ENCODE data around the gene SIX4.

Gene SIX4

DNA sequence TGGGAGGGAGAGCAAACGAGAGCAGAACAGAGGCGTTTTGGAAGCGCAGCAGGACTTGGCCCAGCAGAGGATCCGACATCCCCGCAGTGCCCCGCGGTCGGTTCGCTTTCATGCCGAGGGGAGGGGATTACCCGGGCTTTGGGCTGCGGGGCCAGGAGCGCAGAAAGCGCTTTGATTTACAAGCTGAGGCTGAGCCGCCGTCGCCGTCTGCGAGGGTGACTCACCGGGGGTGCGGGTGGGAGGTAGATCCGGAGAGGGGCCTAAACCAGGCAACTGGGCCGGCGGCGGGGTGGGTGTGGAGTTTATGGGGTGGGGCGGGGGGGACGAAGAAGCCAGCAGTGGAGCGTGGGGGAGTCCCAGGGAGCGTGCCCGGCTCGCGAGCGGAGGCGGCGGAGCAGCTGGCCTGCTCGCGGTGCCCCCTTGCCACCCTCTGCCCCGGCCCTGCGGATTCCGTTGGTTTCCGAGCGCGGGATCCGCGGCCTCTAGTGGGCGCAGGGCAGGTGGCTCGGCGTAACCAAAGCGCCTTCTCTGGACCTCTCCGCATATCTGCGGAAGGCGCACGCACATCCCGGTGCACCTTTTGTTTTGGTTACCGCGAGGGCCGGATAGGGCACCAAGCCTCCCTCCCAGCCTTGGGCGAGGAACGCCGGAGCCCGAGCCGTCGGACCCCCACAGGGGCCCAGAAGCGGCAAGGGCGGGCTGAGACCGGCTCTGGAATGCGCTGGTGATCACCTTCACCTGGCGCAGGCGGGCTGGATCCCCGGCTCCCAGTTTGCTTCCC, 2.6 kb downstream of the SIX4 start:
- DNase-seq = peak; percentile 48

DNA sequence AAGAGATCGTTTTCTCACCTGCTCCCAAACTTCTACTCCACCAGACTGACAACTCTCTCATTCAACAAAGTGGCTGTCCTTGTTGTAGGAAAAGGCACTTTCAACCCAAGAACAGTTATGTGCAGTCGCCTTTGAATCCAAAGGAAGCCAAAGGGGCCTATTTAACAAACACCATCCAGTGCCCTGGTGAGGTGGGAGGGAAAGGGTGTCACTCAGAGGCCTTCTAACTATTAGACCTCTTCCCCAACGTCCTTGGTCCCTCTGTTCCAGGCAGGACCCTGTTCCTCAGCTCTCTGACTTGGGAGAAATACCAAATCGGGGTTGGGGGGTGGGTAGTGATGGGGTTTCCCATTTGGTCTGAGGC, 3.2 kb downstream of the SIX4 start:
- DNase-seq = no peak

DNA sequence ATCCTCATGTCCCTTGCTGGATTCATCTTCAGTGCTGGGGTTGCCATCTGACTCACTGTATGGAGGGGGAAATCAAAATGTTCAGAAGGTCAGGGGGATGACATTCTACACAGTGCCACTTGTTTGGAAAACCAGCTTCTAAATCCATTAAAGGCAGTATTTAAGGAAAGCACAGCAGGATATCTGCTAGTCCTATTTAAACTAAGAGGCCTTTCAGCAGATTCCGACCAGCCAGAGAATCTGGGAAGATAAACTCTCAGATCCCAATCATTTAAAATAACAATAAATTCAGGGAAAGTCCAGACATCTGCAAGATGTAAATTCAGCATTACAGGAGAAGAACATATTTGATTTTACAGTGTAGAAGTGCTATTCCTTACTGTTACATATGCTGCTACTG, 3.8 kb downstream of the SIX4 start:
- DNase-seq = no peak

DNA sequence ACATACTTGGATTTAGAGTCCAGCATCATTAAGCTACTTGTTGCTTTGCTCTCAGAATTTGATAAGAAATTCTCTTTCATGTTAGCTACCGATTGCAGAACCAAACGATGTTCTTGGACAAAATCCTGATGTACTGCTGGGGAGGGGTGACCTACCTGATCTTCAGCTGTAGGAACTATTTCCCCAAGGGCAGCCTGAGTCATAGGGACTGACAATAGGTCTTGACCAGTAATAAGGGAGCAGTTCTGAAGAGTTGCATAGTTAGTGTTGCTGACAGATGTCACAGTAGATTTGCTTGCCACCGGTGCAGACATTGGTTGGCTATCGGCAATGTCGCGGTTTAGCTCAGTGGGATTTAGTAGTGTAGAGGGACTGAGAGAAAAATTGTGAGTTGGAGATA, 10.6 kb downstream of the SIX4 start:
- no peak for DNase-seq

DNA sequence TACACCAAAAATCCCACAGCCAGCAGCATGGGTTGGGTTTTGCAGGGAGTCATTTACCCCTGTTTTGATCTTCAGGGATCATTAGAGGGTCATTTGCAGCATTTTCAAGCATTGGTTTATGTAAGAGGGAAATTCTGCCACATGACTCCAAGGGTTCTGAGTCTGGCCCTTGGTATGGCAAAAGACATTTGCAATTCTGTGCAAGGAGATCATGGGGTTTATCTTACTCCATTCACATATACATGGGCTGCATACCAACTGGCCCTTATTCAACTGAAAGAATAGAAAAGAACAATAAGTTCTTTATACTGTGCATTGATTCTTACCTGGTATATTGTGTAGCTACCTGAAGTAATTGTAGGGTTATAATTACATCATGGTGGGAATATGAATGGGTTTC, 13.7 kb downstream of the SIX4 start:
- no peak for DNase-seq

DNA sequence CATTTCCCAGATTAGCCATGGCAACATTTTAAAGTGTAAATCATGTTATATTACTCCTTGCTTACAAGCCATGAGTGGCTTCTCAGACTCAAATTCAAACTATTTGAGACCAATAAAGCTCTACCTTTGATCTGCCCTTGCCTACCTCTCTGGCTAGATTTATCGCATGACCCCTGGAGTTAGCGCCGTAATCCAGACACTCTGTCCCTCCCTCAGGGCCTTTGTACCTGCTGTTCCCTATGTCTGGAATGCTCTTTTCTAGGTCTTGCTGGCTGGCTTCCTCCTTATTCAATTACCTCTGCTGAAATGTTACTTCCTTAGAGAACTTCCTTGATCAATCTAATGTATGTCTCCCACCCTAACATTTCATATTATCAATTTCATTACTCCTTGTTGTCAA, 16.3 kb downstream of the SIX4 start:
- DNase-seq = no peak

DNA sequence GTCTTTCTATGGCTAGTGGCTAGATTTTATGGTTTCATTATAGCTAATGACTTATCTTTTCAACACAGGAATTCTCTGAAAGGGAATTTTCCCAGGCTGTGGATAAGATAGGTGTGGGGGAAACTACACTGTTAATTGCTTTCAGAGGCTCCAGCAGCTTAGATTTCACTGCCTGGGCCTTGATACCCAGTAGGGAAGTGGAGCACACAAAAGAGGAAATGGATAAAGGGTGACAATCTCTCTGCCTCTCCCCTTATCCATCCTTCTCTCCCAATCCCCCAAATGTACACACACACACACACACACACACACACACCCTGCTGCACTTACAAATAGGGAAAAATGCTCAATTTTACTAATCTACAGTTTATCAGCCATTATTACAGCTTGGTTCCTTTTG, 19.1 kb downstream of the SIX4 start:
- DNase-seq = no peak

DNA sequence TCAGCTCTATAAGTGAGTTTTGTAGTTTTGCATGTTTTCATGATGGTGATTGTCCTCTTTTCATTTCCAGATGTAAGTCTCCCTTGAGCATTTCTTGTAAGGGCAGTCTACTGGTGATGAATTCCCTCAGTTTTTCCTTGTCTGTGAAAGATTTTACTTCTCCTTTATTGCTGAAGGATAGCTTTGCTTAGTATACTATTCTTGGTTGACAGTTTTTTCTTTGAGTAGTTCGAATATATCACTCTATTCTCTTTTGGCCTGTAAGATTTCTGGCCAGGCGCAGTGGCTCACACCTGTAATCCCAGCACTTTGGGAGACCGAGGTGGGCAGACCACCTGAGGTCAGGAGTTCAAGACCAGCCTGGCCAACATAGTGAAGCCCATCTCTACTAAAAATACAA, 23.6 kb downstream of the SIX4 start:
- no peak for DNase-seq

DNA sequence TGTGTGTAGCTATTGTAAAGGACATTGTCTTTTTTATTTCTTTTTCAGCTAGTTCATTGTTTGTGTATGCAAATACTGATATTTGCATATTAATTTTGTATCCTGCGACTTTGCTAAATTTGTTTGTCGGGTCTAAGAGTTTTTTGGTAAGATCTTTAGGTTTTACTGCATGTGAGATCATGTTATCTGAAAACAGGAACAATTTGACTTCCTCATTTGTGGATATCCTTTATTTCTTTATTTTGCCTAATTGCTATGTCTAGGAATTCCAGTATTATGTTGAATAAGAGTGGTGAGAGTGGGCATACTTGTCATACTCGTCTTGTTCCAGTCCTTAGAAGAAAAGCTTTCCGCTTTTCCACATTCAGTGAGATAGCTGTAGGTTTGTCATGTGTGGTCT, 28.8 kb downstream of the SIX4 start:
- DNase-seq = no peak

DNA sequence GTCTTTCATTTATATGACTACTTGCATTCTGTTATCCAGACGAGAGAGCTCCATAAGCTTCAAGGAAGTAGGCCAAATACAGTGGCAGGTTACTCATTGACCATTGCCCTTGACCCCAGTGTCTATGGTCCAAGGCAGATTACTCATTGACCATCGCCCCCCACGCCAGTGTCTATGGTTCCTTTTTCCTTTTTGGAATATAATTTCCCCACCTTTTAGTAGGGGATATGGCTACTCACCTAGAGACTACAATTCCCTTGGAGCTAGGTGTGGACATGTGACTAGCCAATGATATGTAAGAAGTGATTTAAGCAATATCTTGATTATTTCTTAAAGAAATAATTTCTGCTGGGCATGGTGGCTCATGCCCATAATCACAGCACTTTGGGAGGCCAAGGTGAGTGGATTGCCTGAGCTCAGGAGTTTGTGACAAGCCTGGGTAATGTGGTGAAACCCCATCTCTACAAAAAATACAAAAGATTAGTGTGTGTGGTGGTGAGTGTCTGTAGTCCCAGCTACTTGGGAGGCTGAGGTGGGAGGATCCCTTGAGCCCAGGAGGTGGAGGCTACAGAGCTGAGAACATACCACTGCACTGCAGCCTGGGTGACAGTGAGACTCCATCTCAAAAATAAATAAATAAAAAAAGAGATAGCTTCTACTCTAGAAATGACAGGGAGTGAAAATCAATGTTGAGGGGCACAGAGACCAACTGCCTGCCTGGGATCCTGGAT, 32.6 kb downstream of the SIX4 start:
- no peak for DNase-seq

DNA sequence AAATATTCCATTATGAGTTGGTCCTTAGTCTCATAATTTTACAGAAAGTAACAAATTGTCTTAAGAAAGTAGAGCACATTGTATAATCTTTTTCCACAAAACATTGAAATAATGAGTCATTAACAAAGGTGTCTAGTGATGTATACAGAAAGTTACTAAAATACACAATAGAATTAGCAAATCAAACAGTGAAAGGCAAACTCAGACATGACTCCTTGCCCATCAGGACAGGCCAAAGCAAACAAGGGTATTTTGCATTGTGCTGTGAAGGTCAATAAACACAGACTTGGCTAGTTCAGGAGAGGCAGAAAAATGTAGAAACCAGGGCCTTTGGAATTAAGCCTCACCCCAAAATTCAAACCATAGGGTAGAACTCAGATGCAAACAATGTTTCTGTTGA, 37.3 kb downstream of the SIX4 start:
- no peak for DNase-seq

DNA sequence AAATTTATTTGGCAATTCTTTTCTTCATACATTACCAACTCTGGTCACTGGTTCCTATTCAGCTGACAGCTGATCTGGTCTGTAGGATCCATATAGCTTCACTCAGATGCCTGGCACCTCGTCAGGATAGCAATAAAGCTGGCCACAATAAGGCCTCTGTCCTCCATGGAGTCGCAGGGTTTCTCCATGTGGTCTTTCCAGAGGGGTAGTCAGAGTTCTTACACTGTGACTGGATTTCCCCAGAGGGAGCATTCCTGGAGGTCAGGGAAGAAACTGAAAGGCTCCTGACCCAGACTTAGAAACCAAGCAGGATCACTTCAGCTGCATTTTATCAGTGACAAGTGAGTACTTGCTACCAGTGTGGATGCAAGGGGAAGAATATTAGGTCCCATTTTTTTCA, 39.9 kb downstream of the SIX4 start:
- DNase-seq = no peak

DNA sequence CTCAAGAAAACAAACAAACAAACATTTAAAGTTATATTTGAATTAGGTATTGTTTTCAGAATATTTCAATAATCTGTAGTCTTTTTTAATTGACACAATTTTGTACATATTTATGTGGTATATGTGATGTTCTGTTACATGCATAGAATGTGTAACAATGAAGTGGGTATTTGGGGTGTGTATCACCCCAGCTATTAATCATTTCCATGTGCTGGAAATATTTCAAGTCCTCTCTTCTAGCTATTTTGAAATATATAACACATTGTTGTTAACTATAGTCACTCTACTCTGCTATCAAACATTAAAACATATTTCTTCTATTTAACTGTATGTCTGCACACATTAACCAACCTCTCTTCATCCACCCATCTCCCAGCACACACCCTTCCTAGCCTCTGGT, 42.9 kb downstream of the SIX4 start:
- DNase-seq = no peak

DNA sequence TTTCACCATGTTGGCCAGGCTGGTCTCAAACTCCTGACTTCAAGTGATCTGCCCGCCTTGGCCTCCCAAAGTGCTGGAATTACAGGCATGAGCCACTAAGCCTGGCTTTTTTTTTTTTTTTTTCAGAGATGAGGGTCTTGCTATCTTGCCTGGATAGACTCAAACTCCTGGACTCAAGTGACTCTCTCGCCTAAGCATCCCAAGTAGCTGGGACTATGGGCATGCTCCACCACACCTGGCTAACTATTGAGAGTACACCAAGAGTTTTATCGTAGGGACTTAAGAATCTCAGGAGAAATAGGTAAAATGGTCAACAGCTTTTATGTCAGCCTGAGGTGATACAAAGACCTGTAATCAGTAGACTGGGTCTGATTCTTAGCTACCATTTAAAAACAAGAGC, 43.6 kb downstream of the SIX4 start:
- no peak for DNase-seq

DNA sequence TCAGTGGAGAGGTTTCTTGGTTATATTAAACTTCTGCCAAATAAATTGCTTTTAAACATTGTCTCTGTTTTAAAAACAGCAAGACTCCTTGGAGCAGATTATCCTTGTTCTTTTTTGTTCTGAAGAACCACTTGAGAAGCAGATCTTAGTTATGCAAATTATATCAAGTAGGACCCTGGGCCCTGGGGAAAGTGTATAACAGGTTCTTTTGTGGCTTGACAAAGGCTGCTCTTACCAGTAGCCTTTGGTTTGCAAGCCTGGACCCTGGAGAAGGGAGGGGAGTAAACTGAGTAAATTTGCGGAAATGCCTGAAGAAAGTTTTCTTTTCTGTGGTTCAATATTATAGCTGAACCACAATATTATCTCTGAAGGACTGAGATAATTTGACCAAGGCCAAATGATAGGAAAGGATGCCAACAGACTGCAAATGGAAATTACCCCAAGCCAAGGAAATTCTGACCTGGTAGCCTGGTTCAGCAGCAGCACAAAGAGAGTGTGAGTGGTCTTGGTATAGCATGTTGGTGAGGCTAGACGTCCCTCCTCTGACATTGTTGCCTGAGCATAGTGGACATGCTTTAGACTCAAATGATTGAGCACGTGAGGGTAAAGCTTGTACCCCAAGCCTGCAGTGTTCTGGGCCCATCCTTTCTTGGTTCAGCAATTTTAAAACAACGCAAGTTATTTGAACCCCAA, 44.4 kb downstream of the SIX4 start:
- DNase-seq = no peak

DNA sequence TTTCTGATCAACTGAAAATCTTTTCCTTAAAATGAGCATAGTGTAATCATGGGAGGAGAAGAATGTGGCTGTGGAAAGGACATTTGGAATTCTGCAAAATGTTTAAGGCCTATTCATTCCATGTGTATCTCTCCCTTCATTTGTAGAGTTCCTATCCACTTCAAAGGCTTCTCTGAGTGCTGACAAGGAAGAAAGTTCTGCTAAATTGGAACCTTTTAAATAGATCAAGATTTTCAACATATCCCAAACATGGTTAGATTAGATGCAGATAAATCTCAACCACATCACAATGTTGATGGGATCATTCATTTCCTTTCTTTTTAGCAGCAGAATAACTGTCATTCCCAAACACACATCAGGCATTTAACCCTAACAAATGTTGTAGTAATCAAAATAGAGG, 46.5 kb downstream of the SIX4 start:
- no peak for DNase-seq

DNA sequence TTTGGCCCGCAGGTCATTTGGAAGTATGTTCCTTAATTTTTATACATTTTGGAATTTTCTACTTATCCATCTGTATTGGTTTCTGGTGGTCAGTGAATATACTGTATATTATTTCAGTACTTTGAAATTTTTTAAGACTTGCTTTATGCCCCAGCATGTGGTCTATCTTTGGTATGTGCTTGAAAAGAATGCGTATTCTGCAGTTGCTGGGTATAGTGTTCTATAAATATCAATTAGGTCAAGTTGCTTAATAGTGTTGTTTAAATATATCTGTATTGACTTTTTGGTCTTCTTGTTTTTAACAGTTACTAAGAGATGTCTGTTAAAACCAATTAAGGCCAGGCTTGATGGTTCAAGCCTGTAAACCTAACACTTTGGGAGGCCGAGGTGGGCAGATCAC, 53.2 kb downstream of the SIX4 start:
- no peak for DNase-seq

DNA sequence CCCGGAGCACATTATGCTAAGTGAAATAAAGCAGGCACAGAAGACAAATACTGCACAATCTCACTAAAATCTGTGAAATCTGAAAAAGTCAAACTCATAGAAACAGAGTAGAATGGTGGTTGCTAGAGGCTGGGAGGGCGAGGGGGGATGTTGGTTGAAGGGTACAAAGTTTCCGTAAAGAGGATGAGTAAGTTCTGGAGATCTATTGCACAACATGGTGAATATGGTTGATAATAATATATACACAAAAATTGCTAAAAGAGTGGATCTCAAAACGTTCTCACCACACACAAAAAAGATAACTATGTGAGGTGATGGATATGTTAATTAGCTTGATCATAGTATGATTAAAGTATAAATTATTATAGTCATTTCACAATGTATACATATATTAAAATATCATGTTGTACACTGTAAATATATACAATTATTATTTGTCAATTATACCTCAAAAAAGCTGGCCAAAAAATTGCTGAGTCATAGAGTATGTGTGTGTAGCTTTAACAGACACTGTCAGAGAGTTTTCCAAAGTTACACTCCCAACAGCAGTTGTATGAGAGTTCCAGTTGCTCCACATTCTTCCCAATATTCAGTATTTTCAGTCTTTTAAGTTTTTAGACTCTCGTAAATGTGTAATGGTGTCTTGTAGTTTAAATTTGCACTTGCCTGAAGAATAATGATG, 55.6 kb downstream of the SIX4 start:
- no peak for DNase-seq

DNA sequence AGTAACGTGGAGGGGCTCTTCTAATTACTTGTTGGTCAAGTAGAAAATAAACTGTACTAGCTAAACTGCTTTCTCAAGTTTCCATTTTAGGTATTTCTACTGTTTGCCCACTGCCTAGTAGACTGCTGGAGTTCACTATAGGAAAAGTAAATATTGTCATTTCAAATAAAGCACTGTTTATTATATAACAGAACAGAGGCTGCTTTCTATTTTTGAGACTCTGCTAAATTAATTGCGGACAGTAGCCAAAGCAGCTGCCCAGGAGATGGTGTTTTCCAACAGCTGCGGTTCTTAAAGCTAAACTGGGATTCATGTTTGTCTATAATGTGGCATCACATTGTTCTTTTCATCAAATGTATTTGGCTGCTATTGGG, 59.0 kb downstream of the SIX4 start:
- DNase-seq = peak; percentile 86

DNA sequence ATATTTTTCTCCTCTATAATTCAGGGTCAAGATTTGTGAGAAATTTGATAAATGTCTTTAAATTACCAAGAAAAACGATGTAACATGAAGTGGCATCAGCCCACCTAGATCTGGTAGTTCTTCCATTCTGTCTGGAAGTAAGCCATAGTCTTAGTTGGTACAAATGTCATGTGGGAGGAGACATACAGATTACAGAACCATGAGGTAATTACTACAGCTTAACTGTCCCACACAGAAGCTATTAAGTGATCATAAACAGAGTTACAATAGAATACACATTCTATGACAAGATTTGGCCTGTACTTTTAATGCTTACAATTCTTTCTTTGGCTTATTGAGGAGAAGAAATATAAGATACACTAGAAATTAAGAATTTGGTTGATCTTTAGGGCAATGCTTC, 61.2 kb downstream of the SIX4 start:
- no peak for DNase-seq

DNA sequence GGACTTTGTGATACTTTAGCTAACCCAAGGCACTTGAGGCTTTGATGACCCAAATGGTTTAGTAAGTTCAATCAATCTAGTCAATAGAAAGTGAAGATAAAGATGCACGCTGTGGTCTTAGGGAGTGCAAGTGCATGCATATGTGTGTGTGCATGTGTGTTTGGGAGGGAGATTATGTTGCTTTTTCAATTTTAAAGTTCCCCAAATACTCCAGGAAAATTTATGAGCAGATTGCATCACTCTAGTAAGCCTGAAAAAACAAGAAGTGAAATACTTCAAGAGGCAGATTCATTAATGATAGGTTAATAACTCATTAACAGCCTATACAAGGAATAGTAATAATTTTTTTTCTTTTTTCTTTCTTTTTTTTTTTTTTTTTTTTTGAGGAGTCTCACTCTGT, 62.4 kb downstream of the SIX4 start:
- no peak for DNase-seq
